Skeletal muscle satellite cell (primary cell): Measurements from ENCODE around the gene TOR1AIP1.

Experiments
- H3K27me3 ChIP-seq: 2 replicates; pipeline ENCODE4 v1.7.0; 2013; ENCODE audit warnings: low read length; ENCODE audit not compliant: control insufficient read depth, insufficient read depth
- H3K36me3 ChIP-seq: 2 replicates; pipeline ENCODE4 v1.7.0; 2013; ENCODE audit warnings: mild to moderate bottlenecking, control low read depth, low read length; ENCODE audit not compliant: insufficient read depth
- H3K4me1 ChIP-seq: 2 replicates; pipeline ENCODE4 v1.7.0; 2013; ENCODE audit warnings: low read length; ENCODE audit not compliant: control insufficient read depth, insufficient read depth
- H3K4me2 ChIP-seq: 2 replicates; pipeline ENCODE4 v1.7.0; 2013; ENCODE audit warnings: mild to moderate bottlenecking, low read length
- H3K4me3 ChIP-seq: 2 replicates; pipeline ENCODE4 v1.7.0; 2013; ENCODE audit warnings: low read length
- H3K9ac ChIP-seq: 2 replicates; pipeline ENCODE4 v1.7.0; 2013; ENCODE audit warnings: mild to moderate bottlenecking, low read depth, low read length, moderate library complexity
- H3K9me3 ChIP-seq: replicated peaks from 2 replicates; pipeline ENCODE4 v1.7.0; 2013; ENCODE audit warnings: mild to moderate bottlenecking, control low read depth, low read length

Gene TOR1AIP1

GRCh38 chr1:179925302-179925701 is 43.2 kb downstream of the TOR1AIP1 start:
- H3K36me3 ChIP-seq = no peaks in the 10 kb centered on the region

GRCh38 chr1:179925922-179926849 is 44.1 kb downstream of the TOR1AIP1 start:
- Histone ChIP-seq H3K36me3 (no peaks in the 10 kb centered on the region), H3K9ac (no peak overlapping the region), H3K27me3 (no peaks in the 10 kb centered on the region), H3K4me1 (peaks cover 13% of the 10 kb centered on the region), H3K4me3 (no peak overlapping the region), H3K9me3 (no peaks in the 10 kb centered on the region), H3K4me2 (peak overlapping the region; percentile 17)

More at GRCh38 chr1:179925302-179925701, 43.2 kb downstream of the TOR1AIP1 start:
- Histone ChIP-seq H3K9ac (no peak overlapping the region), H3K4me2 (no peak overlapping the region), H3K27me3 (no peaks in the 10 kb centered on the region), H3K9me3 (no peaks in the 10 kb centered on the region), H3K4me1 (peaks cover 13% of the 10 kb centered on the region), H3K4me3 (no peak overlapping the region)

GRCh38 chr1:179926850-179927205 is 44.7 kb downstream of the TOR1AIP1 start:
- Histone ChIP-seq H3K36me3 (no peaks in the 10 kb centered on the region), H3K9ac (no peak overlapping the region), H3K9me3 (no peaks in the 10 kb centered on the region), H3K4me3 (no peak overlapping the region), H3K4me1 (peaks cover 13% of the 10 kb centered on the region), H3K27me3 (no peaks in the 10 kb centered on the region), H3K4me2 (peak overlapping the region; percentile 17)

GRCh38 chr1:179929955-179930798 is 48.1 kb downstream of the TOR1AIP1 start:
- peaks cover 13% of the 10 kb centered on the region for H3K4me1 ChIP-seq
- no peaks in the 10 kb centered on the region for H3K36me3 ChIP-seq
- H3K9ac ChIP-seq = no peak overlapping the region
- no peaks in the 10 kb centered on the region for H3K27me3 ChIP-seq
- H3K4me2 ChIP-seq = no peak overlapping the region
- H3K9me3 ChIP-seq = no peaks in the 10 kb centered on the region
- no peak overlapping the region for H3K4me3 ChIP-seq

- H3K9me3 ChIP-seq = no peaks in the 10 kb centered on the region
- H3K9ac ChIP-seq = no peak overlapping the region
- H3K4me2 ChIP-seq = no peak overlapping the region
- H3K27me3 ChIP-seq = no peaks in the 10 kb centered on the region
- peaks cover 11% of the 10 kb centered on the region for H3K4me1 ChIP-seq
- H3K36me3 ChIP-seq = no peaks in the 10 kb centered on the region
- H3K4me3 ChIP-seq = no peak overlapping the region
These were observed 48.8 kb downstream of the TOR1AIP1 start for GRCh38 chr1:179930867-179931266.

- H3K4me2 ChIP-seq = no peak overlapping the region
- H3K27me3 ChIP-seq = no peaks in the 10 kb centered on the region
- no peak overlapping the region for H3K4me3 ChIP-seq
- H3K9me3 ChIP-seq = no peaks in the 10 kb centered on the region
- no peaks in the 10 kb centered on the region for H3K36me3 ChIP-seq
- peaks cover 2% of the 10 kb centered on the region for H3K4me1 ChIP-seq
- no peak overlapping the region for H3K9ac ChIP-seq
These were observed 51.1 kb downstream of the TOR1AIP1 start for GRCh38 chr1:179933219-179933618.

- H3K36me3 ChIP-seq = no peaks in the 10 kb centered on the region
- H3K27me3 ChIP-seq = no peaks in the 10 kb centered on the region
- no peak overlapping the region for H3K4me2 ChIP-seq
- peaks cover 2% of the 10 kb centered on the region for H3K4me1 ChIP-seq
- H3K9ac ChIP-seq = no peak overlapping the region
- no peak overlapping the region for H3K4me3 ChIP-seq
- no peaks in the 10 kb centered on the region for H3K9me3 ChIP-seq
These were observed 53.9 kb downstream of the TOR1AIP1 start for GRCh38 chr1:179935909-179936496.

- Histone ChIP-seq H3K4me3 (no peak overlapping the region), H3K27me3 (no peaks in the 10 kb centered on the region), H3K9ac (no peak overlapping the region), H3K36me3 (no peaks in the 10 kb centered on the region), H3K9me3 (no peaks in the 10 kb centered on the region), H3K4me2 (no peak overlapping the region), H3K4me1 (peaks cover 2% of the 10 kb centered on the region)
These were observed 55.7 kb downstream of the TOR1AIP1 start for GRCh38 chr1:179937668-179938254.

- Histone ChIP-seq H3K4me3 (no peak overlapping the region), H3K27me3 (no peaks in the 10 kb centered on the region), H3K4me2 (no peak overlapping the region), H3K36me3 (no peaks in the 10 kb centered on the region), H3K9me3 (no peaks in the 10 kb centered on the region), H3K4me1 (peaks cover 2% of the 10 kb centered on the region), H3K9ac (no peak overlapping the region)
These were observed 56.7 kb downstream of the TOR1AIP1 start for GRCh38 chr1:179938752-179939151.

- H3K9ac ChIP-seq = no peak overlapping the region
- H3K4me2 ChIP-seq = no peak overlapping the region
- H3K4me3 ChIP-seq = no peak overlapping the region
- no peaks in the 10 kb centered on the region for H3K27me3 ChIP-seq
- H3K9me3 ChIP-seq = no peaks in the 10 kb centered on the region
- H3K36me3 ChIP-seq = no peaks in the 10 kb centered on the region
- H3K4me1 ChIP-seq = peaks cover 2% of the 10 kb centered on the region
These were observed 57.9 kb downstream of the TOR1AIP1 start for GRCh38 chr1:179939941-179940340.

- peaks cover 2% of the 10 kb centered on the region for H3K4me1 ChIP-seq
- no peak overlapping the region for H3K9ac ChIP-seq
- H3K4me2 ChIP-seq = no peak overlapping the region
- no peaks in the 10 kb centered on the region for H3K9me3 ChIP-seq
- H3K27me3 ChIP-seq = no peaks in the 10 kb centered on the region
- H3K36me3 ChIP-seq = no peaks in the 10 kb centered on the region
- no peak overlapping the region for H3K4me3 ChIP-seq
These were observed 59.4 kb downstream of the TOR1AIP1 start for GRCh38 chr1:179941454-179941853.
